CD14-positive monocyte (primary cell): ENCODE measurements around the gene MORC1. TPM values are rescaled to one million over a fixed set of nuclear protein-coding genes. Genes with fewer than 3 reads are reported as not detected.

Experiments
- DNase-seq, 3 donors: peaks; one replicate each; pipeline ENCODE4 v3.0.0-alpha.2; 2011 to 2022
- H2AFZ ChIP-seq: 2 replicates; pipeline ENCODE4 v1.6.0; 2012; ENCODE audit warnings: mild to moderate bottlenecking, low read depth, low read length, inconsistent platforms; ENCODE audit not compliant: insufficient read depth, poor library complexity, severe bottlenecking
- H3K27ac ChIP-seq, 2 donors: 1 replicate in 1 of 2; 2 replicates in 1 of 2; pipeline ENCODE4 v1.5.1; 2012 to 2013; ENCODE audit warnings: low read length in 2 of 2, control low read depth in 1 of 2, inconsistent platforms in 1 of 2, low read depth in 1 of 2, mild to moderate bottlenecking in 1 of 2
- H3K27me3 ChIP-seq, 2 donors: one replicate each; pipeline versions ENCODE4 v1.6.0 to v1.6.1; 2011 to 2013; ENCODE audit warnings: low read length in 2 of 2; ENCODE audit not compliant: control insufficient read depth in 2 of 2, insufficient read depth in 2 of 2
- H3K36me3 ChIP-seq, 2 donors: replicated peaks in 1 of 2; 1 replicate in 1 of 2; 2 replicates in 1 of 2; pipeline versions ENCODE4 v1.5.1 to v1.6.1; 2012 to 2013; ENCODE audit warnings: low read length in 2 of 2, control low read depth in 1 of 2, inconsistent platforms in 1 of 2, mild to moderate bottlenecking in 1 of 2; ENCODE audit not compliant: insufficient read depth in 2 of 2, control insufficient read depth in 1 of 2
- H3K4me1 ChIP-seq, 2 donors: 1 replicate in 1 of 2; 2 replicates in 1 of 2; pipeline versions ENCODE4 v1.5.1 to v1.6.1; 2012 to 2013; ENCODE audit warnings: low read length in 2 of 2, control low read depth in 1 of 2, inconsistent platforms in 1 of 2, mild to moderate bottlenecking in 1 of 2, moderate library complexity in 1 of 2; ENCODE audit not compliant: insufficient read depth in 2 of 2, control insufficient read depth in 1 of 2
- H3K4me2 ChIP-seq: replicated peaks from 2 replicates; pipeline ENCODE3; 2012; ENCODE audit warnings: low read length, moderate library complexity, mild to moderate bottlenecking; ENCODE audit not compliant: poor library complexity, severe bottlenecking; ENCODE audit errors: extremely low read depth
- H3K4me3 ChIP-seq, 3 experiments: fragments of 200-600 bp in 1 of 3; sonication (generic) in 1 of 3; replicated peaks in 1 of 3; 1 replicate in 2 of 3; 2 replicates in 1 of 3; pipeline ENCODE4 v1.5.1; 2011 to 2013; ENCODE audit warnings: low read length in 3 of 3, mild to moderate bottlenecking in 3 of 3, control low read depth in 2 of 3, low read depth in 2 of 3, inconsistent platforms in 1 of 3, moderate library complexity in 1 of 3
- H3K79me2 ChIP-seq: 2 replicates; pipeline ENCODE4 v1.6.0; 2012; ENCODE audit warnings: mild to moderate bottlenecking, control low read depth, inconsistent platforms, low read length, moderate library complexity; ENCODE audit not compliant: insufficient read depth
- H3K9ac ChIP-seq: 2 replicates; pipeline ENCODE4 v1.6.0; 2017; ENCODE audit warnings: low read length, mild to moderate bottlenecking; ENCODE audit not compliant: insufficient read depth, poor library complexity, severe bottlenecking
- H3K9me3 ChIP-seq, 2 donors: replicated peaks in 1 of 2; 1 replicate in 1 of 2; 2 replicates in 1 of 2; pipeline versions ENCODE4 v1.5.1 to v1.6.1; 2012 to 2013; ENCODE audit warnings: low read length in 2 of 2, control low read depth in 1 of 2; ENCODE audit not compliant: control insufficient read depth in 1 of 2, insufficient read depth in 1 of 2
- H4K20me1 ChIP-seq: 2 replicates; pipeline ENCODE4 v1.6.0; 2012; ENCODE audit warnings: mild to moderate bottlenecking, low read length, control low read depth, moderate library complexity; ENCODE audit not compliant: insufficient read depth
- H3K27ac Mint-ChIP-seq, 7 donors: one replicate each; pipeline ENCODE4 v1.8.0; 2020; ENCODE audit warnings: mild to moderate bottlenecking in 7 of 7, mixed read lengths in 7 of 7, moderate library complexity in 6 of 7, inconsistent platforms in 2 of 7
- H3K27me3 Mint-ChIP-seq, 3 donors: one replicate each; pipeline ENCODE4 v1.8.0; 2021 to 2022; ENCODE audit warnings: low read depth in 3 of 3, mild to moderate bottlenecking in 3 of 3, mixed read lengths in 3 of 3, moderate library complexity in 3 of 3, inconsistent platforms in 1 of 3
- H3K36me3 Mint-ChIP-seq, 2 donors: one replicate each; pipeline ENCODE4 v1.8.0; 2020; ENCODE audit warnings: mixed read lengths in 2 of 2, inconsistent platforms in 1 of 2, mild to moderate bottlenecking in 1 of 2
- H3K4me1 Mint-ChIP-seq: one replicate; pipeline ENCODE4 v1.8.0; 2020; ENCODE audit warnings: mild to moderate bottlenecking, mixed read lengths
- H3K4me3 Mint-ChIP-seq, 2 donors: one replicate each; pipeline ENCODE4 v1.8.0; 2020; ENCODE audit warnings: mild to moderate bottlenecking in 2 of 2, mixed read lengths in 2 of 2, moderate library complexity in 1 of 2
- H3K9me3 Mint-ChIP-seq, 7 donors: one replicate each; pipeline ENCODE4 v1.8.0; 2020 to 2022; ENCODE audit warnings: mixed read lengths in 7 of 7, mild to moderate bottlenecking in 6 of 7, moderate library complexity in 6 of 7, inconsistent platforms in 2 of 7
- WGBS: methylation state at CpG from one replicate; pipeline ENCODE4 v1.1.5; 2013; ENCODE audit warnings: missing lambda C conversion rate; ENCODE audit not compliant: insufficient coverage; 5-methylcytosine and 5-hydroxymethylcytosine counted together
- intact Hi-C, 2 donors: fragments of 100-400 bp; cut with micrococcal nuclease; formaldehyde crosslinking; loops; one replicate each; pipeline versions ENCODE4 v1.15.0 to v1.15.1; 2023
- polyA plus RNA-seq, 3 donors: library from polyadenylated mRNA; depleted of rRNA in 1 of 3; unstranded in 2 of 3; stranded (reverse) in 1 of 3; fragments of 300-500 nt in 2 of 3; fragments of >200 nt in 1 of 3; fragmentation: Illumina TruSeq in 2 of 3; gene quantifications; 1 replicate in 2 of 3; 2 replicates in 1 of 3; pipeline ENCODE4 v1.2.3, GENCODE V29; 2012 to 2021
- TF ChIP-seq, protein P1 (sequence below): fragments of 200-600 bp; IDR thresholded peaks from one replicate; pipeline ENCODE4 v1.8.0; 2022; ENCODE audit warnings: antibody characterized with exemption, mild to moderate bottlenecking

Gene MORC1
- polyA plus RNA-seq, 3 donors = not detected

GRCh38 chr3:108946292-108947285 lies 171.3 kb downstream of the MORC1 start:
- H3K4me1 Mint-ChIP-seq = no peaks in the 10 kb centered on the region
- H3K36me3 ChIP-seq = no peaks in the 10 kb centered on the region
- intact Hi-C loops = no loop called here
- H3K9me3 ChIP-seq = no peaks in the 10 kb centered on the region
- no peak overlapping the region for H3K4me2 ChIP-seq
- H3K4me1 ChIP-seq = no peaks in the 10 kb centered on the region
- no peaks in the 10 kb centered on the region for H4K20me1 ChIP-seq
- no peaks in the 10 kb centered on the region for H3K79me2 ChIP-seq
- 91% methylated on average over 4 of the region's 11 CpGs for WGBS
- TF ChIP-seq, protein P1, sequence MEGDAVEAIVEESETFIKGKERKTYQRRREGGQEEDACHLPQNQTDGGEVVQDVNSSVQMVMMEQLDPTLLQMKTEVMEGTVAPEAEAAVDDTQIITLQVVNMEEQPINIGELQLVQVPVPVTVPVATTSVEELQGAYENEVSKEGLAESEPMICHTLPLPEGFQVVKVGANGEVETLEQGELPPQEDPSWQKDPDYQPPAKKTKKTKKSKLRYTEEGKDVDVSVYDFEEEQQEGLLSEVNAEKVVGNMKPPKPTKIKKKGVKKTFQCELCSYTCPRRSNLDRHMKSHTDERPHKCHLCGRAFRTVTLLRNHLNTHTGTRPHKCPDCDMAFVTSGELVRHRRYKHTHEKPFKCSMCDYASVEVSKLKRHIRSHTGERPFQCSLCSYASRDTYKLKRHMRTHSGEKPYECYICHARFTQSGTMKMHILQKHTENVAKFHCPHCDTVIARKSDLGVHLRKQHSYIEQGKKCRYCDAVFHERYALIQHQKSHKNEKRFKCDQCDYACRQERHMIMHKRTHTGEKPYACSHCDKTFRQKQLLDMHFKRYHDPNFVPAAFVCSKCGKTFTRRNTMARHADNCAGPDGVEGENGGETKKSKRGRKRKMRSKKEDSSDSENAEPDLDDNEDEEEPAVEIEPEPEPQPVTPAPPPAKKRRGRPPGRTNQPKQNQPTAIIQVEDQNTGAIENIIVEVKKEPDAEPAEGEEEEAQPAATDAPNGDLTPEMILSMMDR = no peak
- peaks cover 0 to 3% (median 2%) of the 10 kb centered on the region in 3 donors for H3K27me3 Mint-ChIP-seq
- H3K27ac ChIP-seq = no peak overlapping the region
- no peak overlapping the region for H3K4me3 Mint-ChIP-seq
- H3K9ac ChIP-seq = no peak overlapping the region
- DNase-seq = no peak
- no peaks in the 10 kb centered on the region for H3K27me3 ChIP-seq
- H3K36me3 Mint-ChIP-seq = no peaks in the 10 kb centered on the region
- H3K4me3 ChIP-seq = no peak overlapping the region
- H3K9me3 Mint-ChIP-seq = peaks cover 0 to 9% (median 0%) of the 10 kb centered on the region in 7 donors
- H2AFZ ChIP-seq = no peak overlapping the region
- H3K27ac Mint-ChIP-seq = no peak overlapping the region

- intact Hi-C loops = no loop called here
- 79% methylated on average over 2 of the region's 5 CpGs for WGBS
- no peaks in the 10 kb centered on the region for H3K9me3 ChIP-seq
- Mint-ChIP-seq H3K4me3 (no peak overlapping the region), H3K27ac (no peak overlapping the region), H3K4me1 (no peaks in the 10 kb centered on the region), H3K9me3 (no peaks in the 10 kb centered on the region), H3K27me3 (peaks cover 0 to 2% (median 2%) of the 10 kb centered on the region in 3 donors), H3K36me3 (no peaks in the 10 kb centered on the region)
- no peaks in the 10 kb centered on the region for H3K27me3 ChIP-seq
- H3K4me3 ChIP-seq = no peak overlapping the region
- no peak overlapping the region for H2AFZ ChIP-seq
- DNase-seq = no peak
- no peaks in the 10 kb centered on the region for H4K20me1 ChIP-seq
- no peaks in the 10 kb centered on the region for H3K36me3 ChIP-seq
- no peaks in the 10 kb centered on the region for H3K79me2 ChIP-seq
- H3K4me1 ChIP-seq = no peaks in the 10 kb centered on the region
- TF ChIP-seq, protein P1 = no peak
- no peak overlapping the region for H3K27ac ChIP-seq
- no peak overlapping the region for H3K9ac ChIP-seq
- H3K4me2 ChIP-seq = no peak overlapping the region
Observed at GRCh38 chr3:108940568-108941263, 177.2 kb downstream of the MORC1 start.
